Gastrocnemius medialis (tissue), 4 donors: ENCODE measurements around the gene ANKRD39.

Experiments
- POLR2A ChIP-seq, 2 donors: fragments of 450-650 bp; IDR thresholded peaks; one replicate each; pipeline ENCODE4 v1.6.1; 2017; ENCODE audit warnings: antibody characterized with exemption in 2 of 2, mild to moderate bottlenecking in 2 of 2, moderate library complexity in 2 of 2
- TF ChIP-seq, protein P1 (sequence below), 5 experiments: fragments of 450-650 bp in 3 of 5; fragments of 200-600 bp in 2 of 5; sonication (generic) in 2 of 5; IDR thresholded peaks in 4 of 5; conservative IDR thresholded peaks in 1 of 5; 1 replicate in 4 of 5; 2 replicates in 1 of 5; pipeline ENCODE4 v1.5.1; 2016 to 2019; ENCODE audit warnings: antibody characterized with exemption in 5 of 5, mild to moderate bottlenecking in 3 of 5, moderate library complexity in 3 of 5

DNA sequence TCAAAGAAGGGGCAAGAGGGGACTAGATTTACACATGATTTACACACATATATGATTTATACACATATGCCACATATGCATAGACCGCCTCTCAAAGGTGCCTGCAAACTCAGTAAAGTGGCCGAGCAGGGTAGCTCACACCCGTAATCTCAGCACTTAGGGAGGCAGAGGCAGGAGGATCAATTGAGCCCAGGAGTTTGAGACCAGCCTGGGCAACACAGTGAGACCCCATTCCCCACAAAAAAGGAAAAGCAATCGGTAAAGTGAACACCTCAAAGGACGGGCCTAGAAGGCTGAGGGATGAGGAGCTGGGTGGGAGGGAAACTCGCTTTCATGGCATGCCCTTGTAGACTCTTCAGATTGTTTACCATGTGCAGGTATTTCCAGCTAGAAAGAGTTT, 5.1 kb downstream of the ANKRD39 start:
- TF ChIP-seq POLR2A (IDR thresholded peaks at IDR 0.05), result no peak
- TF ChIP-seq, protein P1, sequence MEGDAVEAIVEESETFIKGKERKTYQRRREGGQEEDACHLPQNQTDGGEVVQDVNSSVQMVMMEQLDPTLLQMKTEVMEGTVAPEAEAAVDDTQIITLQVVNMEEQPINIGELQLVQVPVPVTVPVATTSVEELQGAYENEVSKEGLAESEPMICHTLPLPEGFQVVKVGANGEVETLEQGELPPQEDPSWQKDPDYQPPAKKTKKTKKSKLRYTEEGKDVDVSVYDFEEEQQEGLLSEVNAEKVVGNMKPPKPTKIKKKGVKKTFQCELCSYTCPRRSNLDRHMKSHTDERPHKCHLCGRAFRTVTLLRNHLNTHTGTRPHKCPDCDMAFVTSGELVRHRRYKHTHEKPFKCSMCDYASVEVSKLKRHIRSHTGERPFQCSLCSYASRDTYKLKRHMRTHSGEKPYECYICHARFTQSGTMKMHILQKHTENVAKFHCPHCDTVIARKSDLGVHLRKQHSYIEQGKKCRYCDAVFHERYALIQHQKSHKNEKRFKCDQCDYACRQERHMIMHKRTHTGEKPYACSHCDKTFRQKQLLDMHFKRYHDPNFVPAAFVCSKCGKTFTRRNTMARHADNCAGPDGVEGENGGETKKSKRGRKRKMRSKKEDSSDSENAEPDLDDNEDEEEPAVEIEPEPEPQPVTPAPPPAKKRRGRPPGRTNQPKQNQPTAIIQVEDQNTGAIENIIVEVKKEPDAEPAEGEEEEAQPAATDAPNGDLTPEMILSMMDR (IDR thresholded peaks at IDR 0.05 in 4 of 5, conservative IDR thresholded peaks at IDR 0.05 in 1 of 5), result no peak
